AG20443 (cell line): ENCODE results near the gene SMIM10L2A.
A peak's percentile ranks its signal among the peaks of the same experiment; 100 is the strongest.
"Not testable (repeated sequence)": the region's sequence is repeated elsewhere in the genome, so short reads cannot be mapped to it uniquely, and the experiment has no call there.

Experiments
- DNase-seq: peaks from one replicate; pipeline ENCODE4 v3.0.0; 2012; ENCODE audit warnings: low spot score, mixed read lengths

The SMIM10L2A gene

GRCh38 chrX:135421932-135422809 is at the start of gene SMIM10L2A:
Gene SMIM10L2A (plus strand): TSS chrX:135421944. CDS start chrX:135422132, 188 bp downstream.
- no peak for DNase-seq

GRCh38 chrX:135373357-135373756 is 48.4 kb upstream of the SMIM10L2A start:
- no peak for DNase-seq

GRCh38 chrX:135382260-135382659 is 39.5 kb upstream of the SMIM10L2A start:
- DNase-seq, result no peak

GRCh38 chrX:135383249-135383648 is 38.5 kb upstream of the SMIM10L2A start:
- DNase-seq, result no peak

GRCh38 chrX:135384161-135384836 is 37.4 kb upstream of the SMIM10L2A start:
- no peak for DNase-seq

- no peak for DNase-seq
These were observed 32.9 kb upstream of the SMIM10L2A start for GRCh38 chrX:135388841-135389240.

- DNase-seq, result no peak
These were observed 32.5 kb upstream of the SMIM10L2A start for GRCh38 chrX:135389243-135389642.

GRCh38 chrX:135389717-135390116 is 32.0 kb upstream of the SMIM10L2A start:
- no peak for DNase-seq

GRCh38 chrX:135391734-135392133 is 30.0 kb upstream of the SMIM10L2A start:
- no peak for DNase-seq

GRCh38 chrX:135393051-135393450 is 28.7 kb upstream of the SMIM10L2A start:
- no peak for DNase-seq

GRCh38 chrX:135395064-135395463 is 26.7 kb upstream of the SMIM10L2A start:
- DNase-seq, result no peak

GRCh38 chrX:135396109-135396508 is 25.6 kb upstream of the SMIM10L2A start:
- peak; percentile 4 for DNase-seq

- no peak for DNase-seq
These were observed 25.2 kb upstream of the SMIM10L2A start for GRCh38 chrX:135396566-135396965.

- DNase-seq, result no peak
These were observed 24.1 kb upstream of the SMIM10L2A start for GRCh38 chrX:135397652-135398051.

- no peak for DNase-seq
These were observed 18.4 kb upstream of the SMIM10L2A start for GRCh38 chrX:135403374-135403773.

GRCh38 chrX:135406428-135406827 is 15.3 kb upstream of the SMIM10L2A start:
- not testable (repeated sequence) for DNase-seq

- DNase-seq, result no peak
These were observed 12.9 kb upstream of the SMIM10L2A start for GRCh38 chrX:135408794-135409193.

GRCh38 chrX:135410861-135411627 is 10.7 kb upstream of the SMIM10L2A start:
- DNase-seq, result no peak

GRCh38 chrX:135411893-135412292 is 9.9 kb upstream of the SMIM10L2A start:
- no peak for DNase-seq

GRCh38 chrX:135416546-135416945 is 5.2 kb upstream of the SMIM10L2A start:
- DNase-seq, result no peak

GRCh38 chrX:135420831-135421230 is 913 bp upstream of the SMIM10L2A start:
- no peak for DNase-seq

GRCh38 chrX:135421537-135421931 is 210 bp upstream of the SMIM10L2A start:
- peak; percentile 76 for DNase-seq

GRCh38 chrX:135422810-135423168 is 1.0 kb downstream of the SMIM10L2A start:
- not testable (repeated sequence) for DNase-seq
